ENCODE results near the gene KLK12.

- TF ChIP-seq CTCF (IDR thresholded peaks at IDR 0.05; ENCODE audit: low read length): no peak
- no peak for TF ChIP-seq EZH2 (optimal IDR thresholded peaks at IDR 0.05; ENCODE audit: low read depth, low read length)
- no peak for TF ChIP-seq EZH2phosphoT487 (IDR thresholded peaks at IDR 0.05; ENCODE audit: low read length)
These were observed 28.9 kb upstream of the KLK12 start for GRCh38 chr19:51063664-51064063.
